IPS-18a (cell line): ENCODE measurements around the gene FOXG1.

Experiments
- H3K27ac ChIP-seq: one replicate; pipeline ENCODE4 v1.5.1; 2013; ENCODE audit warnings: low read length
- H3K27me3 ChIP-seq: one replicate; pipeline ENCODE4 v1.6.1; 2013; ENCODE audit warnings: mild to moderate bottlenecking, low read length; ENCODE audit not compliant: control insufficient read depth, insufficient read depth
- H3K36me3 ChIP-seq: one replicate; pipeline ENCODE4 v1.6.1; 2013; ENCODE audit warnings: low read depth, low read length; ENCODE audit not compliant: control insufficient read depth
- H3K4me1 ChIP-seq: one replicate; pipeline ENCODE4 v1.6.1; 2013; ENCODE audit warnings: low read depth, low read length; ENCODE audit not compliant: control insufficient read depth
- H3K4me3 ChIP-seq: one replicate; pipeline ENCODE4 v1.5.1; 2013; ENCODE audit warnings: low read length
- H3K9ac ChIP-seq: one replicate; pipeline ENCODE4 v1.6.1; 2013; ENCODE audit warnings: mild to moderate bottlenecking, low read length, moderate library complexity
- H3K9me3 ChIP-seq: one replicate; pipeline ENCODE4 v1.6.1; 2013; ENCODE audit warnings: low read depth, low read length; ENCODE audit not compliant: control insufficient read depth

Gene FOXG1

GRCh38 chr14:28766469-28766955 is at the start of gene FOXG1:
TSS of gene FOXG1 (plus strand) at chr14:28766787. CDS start at chr14:28767280, 493 bp downstream.
- peak within 1 kb of the TSS; percentile 75 for H3K4me3 ChIP-seq

DNA sequence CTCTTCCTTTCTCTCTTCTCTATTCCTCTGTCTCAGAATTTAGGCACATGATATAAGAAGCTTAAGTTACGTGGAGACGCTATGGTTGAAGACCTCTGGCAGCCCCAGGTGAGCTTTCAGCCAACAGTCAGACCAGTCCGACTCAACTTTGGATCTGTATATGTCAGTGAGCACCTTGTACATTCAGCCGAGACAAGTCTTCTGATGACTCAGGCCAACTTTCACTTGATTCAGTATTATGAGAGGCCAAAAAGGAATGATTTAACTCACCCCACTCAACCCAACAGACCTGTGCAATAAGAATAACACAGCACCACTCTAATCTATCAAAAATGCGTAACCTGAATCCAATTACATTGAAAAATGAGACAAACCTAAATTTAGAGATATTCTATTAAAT is 47.5 kb upstream of the FOXG1 start:
- Histone ChIP-seq H3K4me3 (no peak overlapping the region), H3K27ac (no peak overlapping the region), H3K9me3 (no peaks in the 10 kb centered on the region), H3K4me1 (no peaks in the 10 kb centered on the region), H3K36me3 (no peaks in the 10 kb centered on the region), H3K27me3 (no peaks in the 10 kb centered on the region), H3K9ac (no peak overlapping the region)

More at GRCh38 chr14:28766469-28766955, at the start of gene FOXG1:
- Histone ChIP-seq H3K4me1 (peaks cover 4% of the 10 kb centered on the region), H3K27me3 (peaks cover 89% of the 10 kb centered on the region), H3K27ac (no peak within 1 kb of the TSS), H3K9me3 (no peaks in the 10 kb centered on the region), H3K36me3 (no peaks in the 10 kb centered on the region), H3K9ac (peak within 1 kb of the TSS; percentile 19)

DNA sequence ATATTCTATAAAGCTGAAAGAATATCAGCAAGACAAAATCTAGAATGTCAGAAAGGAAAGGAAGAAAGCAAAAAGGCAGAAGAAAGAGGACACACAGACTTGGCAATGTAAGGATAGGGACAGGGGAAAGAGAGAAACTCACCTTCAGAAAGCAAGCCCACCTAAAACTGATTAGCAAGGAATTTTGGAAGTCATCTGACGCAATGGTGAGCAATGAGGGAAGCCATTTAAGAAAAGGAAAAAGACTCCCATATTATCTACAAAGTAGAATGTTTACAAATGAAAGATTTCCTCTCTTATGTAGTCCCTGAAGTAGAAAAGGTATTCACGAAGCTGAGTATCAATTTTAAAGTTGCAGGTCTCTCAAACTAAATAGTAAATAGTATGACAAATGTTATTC is 35.2 kb upstream of the FOXG1 start:
- Histone ChIP-seq H3K4me1 (no peaks in the 10 kb centered on the region), H3K9me3 (no peaks in the 10 kb centered on the region), H3K36me3 (no peaks in the 10 kb centered on the region), H3K27me3 (no peaks in the 10 kb centered on the region), H3K4me3 (no peak overlapping the region), H3K9ac (no peak overlapping the region), H3K27ac (no peak overlapping the region)

DNA sequence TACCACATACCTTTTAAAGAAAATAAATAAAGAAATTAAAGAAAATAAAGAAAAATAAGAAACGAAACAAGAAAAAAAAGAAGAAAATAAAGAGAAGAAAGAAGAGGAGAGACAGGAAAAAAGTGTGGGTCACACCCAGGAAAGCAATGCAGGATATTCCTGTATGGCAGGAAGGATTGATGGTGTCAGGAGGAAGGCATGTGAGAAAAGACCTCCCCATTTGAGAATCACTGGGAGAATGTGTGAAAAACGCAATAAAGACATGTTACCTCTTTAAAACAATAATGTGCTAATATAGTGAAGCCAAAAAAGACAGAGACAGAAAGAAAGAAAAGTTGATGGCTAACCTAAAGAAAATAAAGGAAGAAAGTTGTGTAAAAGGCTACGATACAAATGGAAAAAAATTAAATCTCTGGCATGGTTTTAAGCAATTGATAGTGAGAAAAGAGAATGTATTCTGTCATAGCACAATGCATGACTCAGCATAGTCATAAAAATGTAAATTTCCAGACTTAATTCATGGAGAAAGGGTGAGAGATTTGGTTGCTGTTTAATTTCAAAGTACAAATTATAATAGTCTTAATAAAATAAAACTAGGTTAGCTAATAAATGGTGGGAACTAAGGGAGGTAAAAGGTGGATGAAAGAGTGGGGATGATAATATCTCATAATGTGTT is 24.3 kb upstream of the FOXG1 start:
- no peaks in the 10 kb centered on the region for H3K4me1 ChIP-seq
- H3K27me3 ChIP-seq: no peaks in the 10 kb centered on the region

GRCh38 chr14:28744126-28744525 is 22.5 kb upstream of the FOXG1 start:
- Histone ChIP-seq H3K4me3 (no peak overlapping the region), H3K27ac (no peak overlapping the region), H3K27me3 (no peaks in the 10 kb centered on the region), H3K4me1 (no peaks in the 10 kb centered on the region), H3K36me3 (no peaks in the 10 kb centered on the region), H3K9me3 (no peaks in the 10 kb centered on the region), H3K9ac (no peak overlapping the region)

More for the DNA sequence above, 24.3 kb upstream of the FOXG1 start:
- no peaks in the 10 kb centered on the region for H3K9me3 ChIP-seq
- no peak overlapping the region for H3K9ac ChIP-seq
- no peak overlapping the region for H3K4me3 ChIP-seq
- no peaks in the 10 kb centered on the region for H3K36me3 ChIP-seq
- no peak overlapping the region for H3K27ac ChIP-seq

DNA sequence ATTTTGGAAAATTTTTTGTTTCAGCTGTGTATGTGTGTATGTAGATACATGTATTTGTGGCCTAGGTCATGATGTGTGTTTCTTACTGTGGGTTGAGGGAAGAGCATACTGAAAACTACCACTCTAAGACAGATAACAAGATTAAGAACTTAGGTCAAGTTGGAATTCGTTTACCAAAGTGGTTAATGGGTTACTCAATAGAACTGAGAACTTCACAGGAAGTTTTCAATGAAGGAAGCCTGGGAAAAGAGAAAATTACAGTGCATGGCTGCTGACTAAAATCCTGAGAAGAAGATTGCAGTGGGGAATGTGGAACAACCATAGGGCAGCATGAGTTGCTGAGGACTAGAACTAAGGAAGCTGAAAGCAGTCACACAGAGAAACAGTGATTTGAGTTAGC is 21.4 kb upstream of the FOXG1 start:
- H3K4me1 ChIP-seq: no peaks in the 10 kb centered on the region
- no peak overlapping the region for H3K9ac ChIP-seq
- H3K9me3 ChIP-seq: no peaks in the 10 kb centered on the region
- no peak overlapping the region for H3K4me3 ChIP-seq
- H3K27me3 ChIP-seq: no peaks in the 10 kb centered on the region
- H3K36me3 ChIP-seq: no peaks in the 10 kb centered on the region
- H3K27ac ChIP-seq: no peak overlapping the region

DNA sequence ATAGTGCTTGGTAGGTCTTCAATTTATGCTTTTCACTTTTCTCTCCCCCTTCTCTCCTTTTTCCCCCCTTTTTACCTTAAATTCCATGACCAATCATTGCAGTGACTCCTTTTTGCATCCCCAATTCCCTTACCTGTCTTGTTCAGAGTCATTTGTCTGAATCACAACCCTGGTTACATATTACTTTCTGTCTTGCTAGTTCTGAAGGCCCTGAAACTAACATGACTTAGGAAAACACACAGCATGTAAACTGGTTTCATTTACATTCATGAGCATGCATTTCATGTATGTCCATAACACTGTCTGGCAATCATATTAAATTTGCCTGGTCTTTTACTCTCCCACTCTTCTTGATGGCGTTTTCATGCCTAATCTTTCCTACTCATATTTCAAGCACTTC is 20.3 kb upstream of the FOXG1 start:
- Histone ChIP-seq H3K36me3 (no peaks in the 10 kb centered on the region), H3K9ac (no peak overlapping the region), H3K27me3 (no peaks in the 10 kb centered on the region), H3K4me1 (no peaks in the 10 kb centered on the region), H3K27ac (no peak overlapping the region), H3K9me3 (no peaks in the 10 kb centered on the region), H3K4me3 (no peak overlapping the region)

DNA sequence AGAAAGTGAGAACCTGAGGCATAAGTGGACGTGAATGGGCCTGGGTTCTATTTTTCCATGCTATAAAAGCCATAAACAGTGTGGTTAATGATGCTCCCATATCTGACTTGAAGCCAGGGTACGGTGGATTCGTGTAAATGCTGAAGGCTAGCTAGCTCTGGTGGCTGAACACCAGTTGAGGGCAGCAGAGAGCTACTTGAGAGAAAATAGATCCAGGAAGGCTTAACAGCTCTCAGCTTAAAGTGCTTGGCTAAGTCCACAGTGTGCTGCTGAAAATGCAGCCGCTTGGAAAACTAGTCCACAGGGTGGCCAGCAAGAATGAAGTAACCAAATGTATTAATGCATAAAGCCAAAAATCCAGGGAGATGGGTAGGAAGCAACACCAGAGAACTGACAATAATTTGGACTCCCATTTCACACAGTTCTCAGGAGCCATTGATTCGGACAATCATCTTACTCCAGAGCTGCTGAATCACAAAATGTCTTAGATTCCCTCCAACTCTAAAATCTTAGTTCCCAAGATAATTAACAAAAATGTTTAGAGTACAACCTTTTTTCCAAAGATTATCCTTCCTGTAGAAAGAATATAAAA is 15.0 kb upstream of the FOXG1 start:
- Histone ChIP-seq H3K9me3 (no peaks in the 10 kb centered on the region), H3K4me3 (no peak overlapping the region), H3K27me3 (peaks cover 33% of the 10 kb centered on the region), H3K36me3 (no peaks in the 10 kb centered on the region), H3K27ac (no peak overlapping the region), H3K4me1 (no peaks in the 10 kb centered on the region), H3K9ac (no peak overlapping the region)

GRCh38 chr14:28754209-28754985 is 12.2 kb upstream of the FOXG1 start:
- Histone ChIP-seq H3K27ac (no peak overlapping the region), H3K27me3 (peaks cover 61% of the 10 kb centered on the region), H3K9me3 (no peaks in the 10 kb centered on the region), H3K36me3 (no peaks in the 10 kb centered on the region), H3K4me1 (peaks cover 8% of the 10 kb centered on the region), H3K4me3 (no peak overlapping the region), H3K9ac (no peak overlapping the region)

- Histone ChIP-seq H3K36me3 (no peaks in the 10 kb centered on the region), H3K9me3 (no peaks in the 10 kb centered on the region), H3K27ac (no peak overlapping the region), H3K4me1 (peaks cover 17% of the 10 kb centered on the region), H3K4me3 (no peak overlapping the region), H3K9ac (no peak overlapping the region), H3K27me3 (peaks cover 70% of the 10 kb centered on the region)
Measured at GRCh38 chr14:28755198-28755815, 11.3 kb upstream of the FOXG1 start.

- Histone ChIP-seq H3K9ac (no peak overlapping the region), H3K36me3 (no peaks in the 10 kb centered on the region), H3K9me3 (no peaks in the 10 kb centered on the region), H3K4me1 (peaks cover 20% of the 10 kb centered on the region), H3K4me3 (no peak overlapping the region), H3K27me3 (peaks cover 76% of the 10 kb centered on the region), H3K27ac (no peak overlapping the region)
Measured at GRCh38 chr14:28755884-28756268, 10.7 kb upstream of the FOXG1 start.
